NCI-H345 (cell line): ENCODE data around the gene SCUBE1.

Experiments
- DNase-seq: peaks from one replicate; lab custom pipeline; 2025; lab: John Stamatoyannopoulos, UW

The SCUBE1 gene

GRCh38 chr22:43213051-43213450, 130.1 kb downstream of the SCUBE1 start:
- DNase-seq: no peak

GRCh38 chr22:43212434-43212952, 130.7 kb downstream of the SCUBE1 start:
- no peak for DNase-seq

GRCh38 chr22:43211941-43212433, 131.2 kb downstream of the SCUBE1 start:
- no peak for DNase-seq

- DNase-seq: no peak
Measured at GRCh38 chr22:43210631-43211515, 132.3 kb downstream of the SCUBE1 start.

GRCh38 chr22:43209971-43210370, 133.2 kb downstream of the SCUBE1 start:
- DNase-seq: no peak

GRCh38 chr22:43209523-43209890, 133.7 kb downstream of the SCUBE1 start:
- no peak for DNase-seq

- no peak for DNase-seq
Measured at GRCh38 chr22:43208703-43209522, 134.3 kb downstream of the SCUBE1 start.

GRCh38 chr22:43207849-43208702, 135.1 kb downstream of the SCUBE1 start:
- no peak for DNase-seq

- DNase-seq: no peak
Measured at GRCh38 chr22:43207386-43207785, 135.8 kb downstream of the SCUBE1 start.

- DNase-seq: no peak
Measured at GRCh38 chr22:43206509-43207161, 136.5 kb downstream of the SCUBE1 start.

GRCh38 chr22:43205748-43206508, 137.2 kb downstream of the SCUBE1 start:
- no peak for DNase-seq

- DNase-seq: no peak
Measured at GRCh38 chr22:43205261-43205691, 137.9 kb downstream of the SCUBE1 start.

- DNase-seq: no peak
Measured at GRCh38 chr22:43203471-43203981, 139.6 kb downstream of the SCUBE1 start.

GRCh38 chr22:43202756-43203410, 140.3 kb downstream of the SCUBE1 start:
- DNase-seq: no peak

- DNase-seq: no peak
Measured at GRCh38 chr22:43202326-43202725, 140.8 kb downstream of the SCUBE1 start.

GRCh38 chr22:43201486-43202219, 141.5 kb downstream of the SCUBE1 start:
- DNase-seq: no peak

GRCh38 chr22:43200555-43200954, 142.6 kb downstream of the SCUBE1 start:
- DNase-seq: no peak

GRCh38 chr22:43200031-43200430, 143.1 kb downstream of the SCUBE1 start:
- DNase-seq: no peak

GRCh38 chr22:43199541-43199940, 143.6 kb downstream of the SCUBE1 start:
- DNase-seq: no peak
